PFSK-1 (cell line): Measurements from ENCODE around the gene UCP3.

ENCODE experiments used
- FOXP2 ChIP-seq: optimal IDR thresholded peaks from 2 replicates; pipeline ENCODE3; 2011; ENCODE audit warnings: borderline replicate concordance, control low read depth, inconsistent platforms; ENCODE audit not compliant: insufficient read depth; ENCODE audit errors: extremely low read length, extremely low read depth
- POLR2AphosphoS5 ChIP-seq: IDR thresholded peaks from 2 replicates; pipeline ENCODE4 v1.6.1; 2012; ENCODE audit warnings: low read depth, mild to moderate bottlenecking, control low read depth, low read length, moderate library complexity
- SIN3A ChIP-seq: IDR thresholded peaks from 2 replicates; pipeline ENCODE4 v1.6.1; 2012; ENCODE audit warnings: mild to moderate bottlenecking, low read length, moderate library complexity, borderline replicate concordance; ENCODE audit not compliant: insufficient read depth
- TAF1 ChIP-seq: IDR thresholded peaks from 2 replicates; pipeline ENCODE4 v1.6.1; 2012; ENCODE audit warnings: low read length, control low read depth, borderline replicate concordance; ENCODE audit not compliant: insufficient read depth
- TF ChIP-seq, protein P1 (sequence below), 2 experiments: IDR thresholded peaks; 2 replicates each; pipeline versions ENCODE4 v1.6.1 to v1.8.0; 2011 to 2012; ENCODE audit warnings: low read depth in 2 of 2, low read length in 2 of 2, control low read depth in 1 of 2, inconsistent platforms in 1 of 2, mild to moderate bottlenecking in 1 of 2, moderate library complexity in 1 of 2; ENCODE audit not compliant: insufficient read depth in 1 of 2

Gene UCP3

GRCh38 chr11:74022546-74022945, 13.7 kb upstream of the UCP3 start:
- TF ChIP-seq TAF1 (no peak), POLR2AphosphoS5 (no peak), FOXP2 (no peak), SIN3A (no peak)
- TF ChIP-seq, protein P1, sequence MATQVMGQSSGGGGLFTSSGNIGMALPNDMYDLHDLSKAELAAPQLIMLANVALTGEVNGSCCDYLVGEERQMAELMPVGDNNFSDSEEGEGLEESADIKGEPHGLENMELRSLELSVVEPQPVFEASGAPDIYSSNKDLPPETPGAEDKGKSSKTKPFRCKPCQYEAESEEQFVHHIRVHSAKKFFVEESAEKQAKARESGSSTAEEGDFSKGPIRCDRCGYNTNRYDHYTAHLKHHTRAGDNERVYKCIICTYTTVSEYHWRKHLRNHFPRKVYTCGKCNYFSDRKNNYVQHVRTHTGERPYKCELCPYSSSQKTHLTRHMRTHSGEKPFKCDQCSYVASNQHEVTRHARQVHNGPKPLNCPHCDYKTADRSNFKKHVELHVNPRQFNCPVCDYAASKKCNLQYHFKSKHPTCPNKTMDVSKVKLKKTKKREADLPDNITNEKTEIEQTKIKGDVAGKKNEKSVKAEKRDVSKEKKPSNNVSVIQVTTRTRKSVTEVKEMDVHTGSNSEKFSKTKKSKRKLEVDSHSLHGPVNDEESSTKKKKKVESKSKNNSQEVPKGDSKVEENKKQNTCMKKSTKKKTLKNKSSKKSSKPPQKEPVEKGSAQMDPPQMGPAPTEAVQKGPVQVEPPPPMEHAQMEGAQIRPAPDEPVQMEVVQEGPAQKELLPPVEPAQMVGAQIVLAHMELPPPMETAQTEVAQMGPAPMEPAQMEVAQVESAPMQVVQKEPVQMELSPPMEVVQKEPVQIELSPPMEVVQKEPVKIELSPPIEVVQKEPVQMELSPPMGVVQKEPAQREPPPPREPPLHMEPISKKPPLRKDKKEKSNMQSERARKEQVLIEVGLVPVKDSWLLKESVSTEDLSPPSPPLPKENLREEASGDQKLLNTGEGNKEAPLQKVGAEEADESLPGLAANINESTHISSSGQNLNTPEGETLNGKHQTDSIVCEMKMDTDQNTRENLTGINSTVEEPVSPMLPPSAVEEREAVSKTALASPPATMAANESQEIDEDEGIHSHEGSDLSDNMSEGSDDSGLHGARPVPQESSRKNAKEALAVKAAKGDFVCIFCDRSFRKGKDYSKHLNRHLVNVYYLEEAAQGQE (IDR thresholded peaks at IDR 0.05; ENCODE audit: insufficient read depth in 1 of 2, low read depth in 2 of 2, low read length in 2 of 2): no peak

GRCh38 chr11:74021998-74022397, 13.1 kb upstream of the UCP3 start:
- TF ChIP-seq SIN3A (no peak), FOXP2 (no peak), POLR2AphosphoS5 (no peak), TAF1 (no peak)
- TF ChIP-seq, protein P1 (IDR thresholded peaks at IDR 0.05; ENCODE audit: insufficient read depth in 1 of 2, low read depth in 2 of 2, low read length in 2 of 2): no peak

DNA sequence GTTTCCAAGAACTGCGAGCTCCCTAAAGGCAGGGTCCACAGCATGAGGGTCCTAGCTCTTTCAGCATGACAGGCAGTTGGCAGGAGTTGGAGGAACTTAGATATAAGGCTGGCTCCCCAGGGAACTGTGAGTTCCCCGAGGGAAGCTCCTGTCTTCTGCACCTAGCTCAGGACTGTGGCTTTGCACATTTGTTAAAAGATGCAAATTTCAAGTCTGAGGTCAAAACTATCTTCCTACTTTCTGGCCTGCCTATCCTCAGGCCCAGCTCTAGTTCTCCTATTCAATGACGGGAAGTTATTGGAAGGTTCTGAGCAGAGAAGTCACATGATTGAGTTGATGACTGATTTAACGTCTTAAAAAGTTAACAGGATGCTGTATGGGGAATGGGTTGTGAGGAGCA, 11.7 kb upstream of the UCP3 start:
- no peak for TF ChIP-seq TAF1
- no peak for TF ChIP-seq SIN3A
- TF ChIP-seq, protein P1 (IDR thresholded peaks at IDR 0.05; ENCODE audit: insufficient read depth in 1 of 2, low read depth in 2 of 2, low read length in 2 of 2): no peak
- no peak for TF ChIP-seq FOXP2
- no peak for TF ChIP-seq POLR2AphosphoS5

GRCh38 chr11:74019860-74020259, 11.0 kb upstream of the UCP3 start:
- TF ChIP-seq POLR2AphosphoS5: no peak
- TF ChIP-seq FOXP2: no peak
- no peak for TF ChIP-seq TAF1

DNA sequence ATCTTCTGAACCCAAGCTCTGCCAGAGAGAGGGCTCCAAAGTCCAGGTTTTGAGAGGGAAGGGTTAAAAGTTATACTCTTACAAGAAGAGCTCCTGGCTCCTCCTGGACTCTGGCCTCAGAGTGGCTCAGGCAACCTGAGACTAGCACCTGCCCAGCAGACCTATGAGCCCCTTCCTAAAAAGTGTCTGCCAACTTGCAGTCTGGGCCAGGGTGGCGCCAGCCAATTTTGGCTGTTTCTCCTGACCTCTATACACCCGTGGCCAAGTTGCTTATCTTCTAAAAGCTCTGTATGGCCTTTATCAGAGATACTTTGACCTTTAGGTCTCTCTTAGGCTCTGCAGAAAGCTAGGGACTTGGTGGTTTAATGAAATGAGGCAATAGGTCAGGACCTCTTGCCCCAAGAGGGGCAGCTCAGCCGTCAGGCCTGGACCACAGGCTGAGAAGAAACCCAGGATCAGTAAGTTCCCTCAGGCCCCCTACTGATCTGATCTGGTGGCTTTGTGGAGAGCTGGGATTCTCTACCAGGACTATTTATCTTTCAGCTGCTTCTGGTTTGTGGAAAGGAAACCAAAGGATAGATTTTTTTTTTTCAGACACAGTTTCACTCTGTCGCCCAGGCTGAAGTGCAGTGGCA, 10.3 kb upstream of the UCP3 start:
- TF ChIP-seq, protein P1 (IDR thresholded peaks at IDR 0.05; ENCODE audit: insufficient read depth in 1 of 2, low read depth in 2 of 2, low read length in 2 of 2): no peak
- TF ChIP-seq TAF1 (no peak), POLR2AphosphoS5 (no peak), FOXP2 (no peak), SIN3A (no peak)
